Measurements from ENCODE around the gene FIBCD1. TPM values are rescaled to one million over a fixed set of nuclear protein-coding genes. Genes with fewer than 3 reads are reported as not detected.

Gene FIBCD1
- total RNA-seq, 4 donors from 2014 or later, result not detected

DNA sequence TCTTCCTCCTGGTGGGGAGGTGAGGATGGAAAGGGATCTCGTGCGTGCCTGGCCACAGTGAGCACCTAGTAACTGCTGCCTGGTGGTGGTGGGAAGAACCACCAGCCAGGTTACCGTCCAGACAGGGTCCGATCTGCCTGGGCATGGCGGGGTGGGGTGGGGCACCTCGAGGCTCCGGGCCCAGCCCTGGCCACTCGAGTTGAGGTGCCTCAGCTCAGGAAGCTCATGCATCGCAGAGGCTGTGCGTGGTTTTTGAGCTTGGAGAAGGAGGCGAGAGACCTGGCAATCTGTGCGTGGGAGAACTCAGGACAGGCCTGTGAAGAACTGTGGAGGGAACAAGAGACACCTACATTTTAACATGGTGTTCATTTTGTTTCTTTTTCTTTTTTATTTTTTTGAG is 31.0 kb upstream of the FIBCD1 start:
- TF ChIP-seq POLR2AphosphoS5 (IDR thresholded peaks at IDR 0.05), result no peak
- TF ChIP-seq, protein P1, sequence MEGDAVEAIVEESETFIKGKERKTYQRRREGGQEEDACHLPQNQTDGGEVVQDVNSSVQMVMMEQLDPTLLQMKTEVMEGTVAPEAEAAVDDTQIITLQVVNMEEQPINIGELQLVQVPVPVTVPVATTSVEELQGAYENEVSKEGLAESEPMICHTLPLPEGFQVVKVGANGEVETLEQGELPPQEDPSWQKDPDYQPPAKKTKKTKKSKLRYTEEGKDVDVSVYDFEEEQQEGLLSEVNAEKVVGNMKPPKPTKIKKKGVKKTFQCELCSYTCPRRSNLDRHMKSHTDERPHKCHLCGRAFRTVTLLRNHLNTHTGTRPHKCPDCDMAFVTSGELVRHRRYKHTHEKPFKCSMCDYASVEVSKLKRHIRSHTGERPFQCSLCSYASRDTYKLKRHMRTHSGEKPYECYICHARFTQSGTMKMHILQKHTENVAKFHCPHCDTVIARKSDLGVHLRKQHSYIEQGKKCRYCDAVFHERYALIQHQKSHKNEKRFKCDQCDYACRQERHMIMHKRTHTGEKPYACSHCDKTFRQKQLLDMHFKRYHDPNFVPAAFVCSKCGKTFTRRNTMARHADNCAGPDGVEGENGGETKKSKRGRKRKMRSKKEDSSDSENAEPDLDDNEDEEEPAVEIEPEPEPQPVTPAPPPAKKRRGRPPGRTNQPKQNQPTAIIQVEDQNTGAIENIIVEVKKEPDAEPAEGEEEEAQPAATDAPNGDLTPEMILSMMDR (IDR thresholded peaks at IDR 0.05), result no peak
- TF ChIP-seq EP300 (IDR thresholded peaks at IDR 0.05), result no peak
- no peak for TF ChIP-seq POLR2A (IDR thresholded peaks at IDR 0.05)
- H3K36me3 ChIP-seq, result no peaks in the 10 kb centered on the region
- peaks cover 33% of the 10 kb centered on the region for H3K27me3 ChIP-seq
- 65% methylated on average over 12 of the region's 12 CpGs for WGBS
- no peak overlapping the region for H3K27ac ChIP-seq
- no peaks in the 10 kb centered on the region for H3K4me1 ChIP-seq
- no peak overlapping the region for H3K4me3 ChIP-seq
- no peaks in the 10 kb centered on the region for H3K9me3 ChIP-seq
- DNase-seq (ENCODE audit: low spot score in 2 of 2), result no peak

DNA sequence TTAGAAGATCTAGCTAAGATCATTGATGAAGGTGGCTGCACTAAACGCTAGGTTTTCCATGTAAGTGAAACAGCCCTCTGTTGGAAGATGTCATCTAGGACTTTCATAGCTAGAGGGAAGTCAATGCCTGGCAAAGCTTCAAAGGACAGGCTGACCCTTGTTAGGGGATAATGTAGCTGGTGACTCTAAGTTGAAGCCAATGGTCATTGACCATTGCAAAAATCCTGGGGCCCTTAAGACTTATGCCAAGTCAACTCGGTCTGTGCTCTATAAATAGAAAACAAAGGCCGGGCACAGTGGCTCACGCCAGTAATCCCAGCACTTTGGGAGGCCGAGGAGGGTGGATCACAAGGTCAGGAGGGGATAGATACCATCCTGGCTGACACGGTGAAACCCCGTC is 26.6 kb upstream of the FIBCD1 start:
- 84% methylated on average over 7 of the region's 7 CpGs for WGBS
- no peak for TF ChIP-seq POLR2A (IDR thresholded peaks at IDR 0.05)
- TF ChIP-seq, protein P1 (IDR thresholded peaks at IDR 0.05), result no peak
- TF ChIP-seq POLR2AphosphoS5 (IDR thresholded peaks at IDR 0.05), result no peak
- no peak for TF ChIP-seq EP300 (IDR thresholded peaks at IDR 0.05)
- no peak for DNase-seq (ENCODE audit: low spot score in 2 of 2)
- no peak overlapping the region for H3K27ac ChIP-seq
- no peaks in the 10 kb centered on the region for H3K9me3 ChIP-seq
- H3K36me3 ChIP-seq, result no peaks in the 10 kb centered on the region
- H3K27me3 ChIP-seq, result peaks cover 4% of the 10 kb centered on the region
- H3K4me3 ChIP-seq, result no peak overlapping the region
- H3K4me1 ChIP-seq, result peaks cover 9% of the 10 kb centered on the region

DNA sequence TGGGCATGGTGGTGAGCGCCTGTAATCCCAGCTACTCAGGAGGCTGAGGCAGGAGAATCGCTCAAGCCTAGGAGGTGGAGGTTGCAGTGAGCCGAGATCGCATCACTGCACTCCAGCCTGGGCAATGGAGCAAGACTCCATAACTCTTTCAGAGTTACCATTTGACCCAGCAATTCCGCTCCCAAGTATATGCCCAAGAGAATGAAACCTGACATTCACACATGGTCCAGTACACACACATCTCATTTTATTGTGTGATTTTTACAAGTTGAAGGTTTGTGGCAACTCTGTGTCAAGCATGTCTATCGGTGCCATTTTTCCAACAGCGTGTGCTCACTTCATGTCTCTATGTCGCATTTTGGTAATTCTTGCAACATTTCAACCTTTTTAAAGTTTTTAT is 24.9 kb upstream of the FIBCD1 start:
- no peak overlapping the region for H3K4me3 ChIP-seq
- H3K27ac ChIP-seq, result no peak overlapping the region
- TF ChIP-seq POLR2A (IDR thresholded peaks at IDR 0.05) (no peak), POLR2AphosphoS5 (IDR thresholded peaks at IDR 0.05) (no peak), EP300 (IDR thresholded peaks at IDR 0.05) (no peak)
- TF ChIP-seq, protein P1 (IDR thresholded peaks at IDR 0.05), result no peak
- H3K9me3 ChIP-seq, result no peaks in the 10 kb centered on the region
- H3K36me3 ChIP-seq, result no peaks in the 10 kb centered on the region
- no peak for DNase-seq (ENCODE audit: low spot score in 2 of 2)
- peaks cover 9% of the 10 kb centered on the region for H3K4me1 ChIP-seq
- 97% methylated on average over 8 of the region's 8 CpGs for WGBS
- H3K27me3 ChIP-seq, result peaks cover 4% of the 10 kb centered on the region

DNA sequence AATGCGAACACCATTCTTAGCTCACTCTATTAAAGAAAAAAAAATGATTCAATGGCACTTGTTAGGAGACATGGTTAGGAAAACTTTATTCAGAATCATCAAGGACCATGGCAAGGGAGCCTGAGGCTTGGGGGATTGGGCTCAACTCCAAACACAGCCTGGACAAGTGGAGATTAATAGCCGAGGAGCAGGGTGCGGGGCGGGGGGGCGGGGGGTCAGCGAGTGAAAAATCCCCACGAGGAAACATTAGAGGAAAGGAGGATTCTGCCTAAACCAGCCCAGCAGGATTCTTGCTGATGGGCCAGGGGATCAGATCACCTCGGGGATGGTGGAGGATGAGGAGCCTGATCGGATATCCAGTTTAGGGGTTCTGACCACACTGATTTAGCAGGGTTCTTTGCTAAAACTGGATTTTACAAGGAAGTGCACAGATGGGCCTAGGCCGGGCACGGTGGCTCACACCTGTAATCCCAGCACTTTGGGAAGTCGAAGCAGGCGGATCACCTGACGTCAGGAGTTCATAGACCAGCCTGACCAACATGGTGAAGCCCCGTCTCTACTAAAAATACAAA is 24.4 kb upstream of the FIBCD1 start:
- TF ChIP-seq, protein P1 (IDR thresholded peaks at IDR 0.05), result no peak
- no peak for TF ChIP-seq POLR2A (IDR thresholded peaks at IDR 0.05)
- TF ChIP-seq EP300 (IDR thresholded peaks at IDR 0.05), result no peak
- TF ChIP-seq POLR2AphosphoS5 (IDR thresholded peaks at IDR 0.05), result no peak
- Histone ChIP-seq H3K36me3 (no peaks in the 10 kb centered on the region), H3K27me3 (peaks cover 4% of the 10 kb centered on the region), H3K4me3 (no peak overlapping the region), H3K4me1 (peaks cover 9% of the 10 kb centered on the region), H3K9me3 (no peaks in the 10 kb centered on the region), H3K27ac (no peak overlapping the region)
- DNase-seq (ENCODE audit: low spot score in 2 of 2), result no peak
- WGBS, result 68% methylated on average over 15 of the region's 15 CpGs

DNA sequence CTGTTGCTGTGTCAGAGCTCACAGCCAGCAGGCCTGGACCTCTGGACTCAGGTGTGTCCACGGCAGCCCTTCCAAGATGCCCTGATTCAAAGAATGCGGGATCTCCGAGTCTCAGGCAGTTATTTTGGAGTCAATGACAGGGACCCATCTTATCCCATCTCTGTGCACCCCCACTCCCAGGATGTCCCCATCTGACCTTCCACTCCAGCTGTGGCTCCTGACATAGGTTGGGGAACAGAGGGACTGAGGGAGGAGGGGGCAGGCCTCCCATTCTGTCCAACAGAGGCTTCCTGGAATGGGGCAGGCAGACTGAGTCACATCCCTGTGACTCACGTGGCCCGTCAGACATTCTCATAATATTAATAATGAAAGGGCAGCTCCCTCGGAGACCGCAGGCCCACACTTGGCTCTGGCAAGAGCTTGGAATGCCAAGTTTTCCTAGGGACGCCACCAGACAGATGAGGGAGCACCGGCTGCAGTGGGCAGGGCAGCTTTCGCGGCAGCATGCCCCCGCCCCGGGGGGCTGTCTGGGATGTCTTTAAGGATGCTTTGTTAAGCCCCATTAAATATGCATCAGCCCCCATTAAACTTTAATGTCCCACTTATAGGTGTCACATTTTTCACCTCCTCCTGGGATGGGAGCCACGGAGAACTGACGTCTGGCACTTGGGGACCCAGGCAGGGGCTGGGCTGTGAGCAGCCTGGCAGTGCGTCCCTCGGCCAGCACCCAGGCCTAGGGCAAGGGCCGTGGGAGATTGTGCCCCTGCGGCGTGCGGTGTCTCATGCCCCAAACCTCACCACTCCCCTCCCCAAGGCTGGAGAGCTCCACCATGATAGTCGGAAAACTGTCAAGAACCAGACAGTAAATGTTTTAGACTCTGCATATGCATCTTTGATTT is 23.6 kb upstream of the FIBCD1 start:
- H3K9me3 ChIP-seq, result no peaks in the 10 kb centered on the region
- DNase-seq (ENCODE audit: low spot score in 2 of 2), result no peak
- peaks cover 4% of the 10 kb centered on the region for H3K27me3 ChIP-seq
- TF ChIP-seq, protein P1 (IDR thresholded peaks at IDR 0.05), result no peak
- TF ChIP-seq POLR2A (IDR thresholded peaks at IDR 0.05) (no peak), POLR2AphosphoS5 (IDR thresholded peaks at IDR 0.05) (no peak), EP300 (IDR thresholded peaks at IDR 0.05) (no peak)
- no peaks in the 10 kb centered on the region for H3K36me3 ChIP-seq
- WGBS, result 43% methylated on average over 15 of the region's 22 CpGs
- no peak overlapping the region for H3K27ac ChIP-seq
- H3K4me1 ChIP-seq, result peaks cover 9% of the 10 kb centered on the region
- H3K4me3 ChIP-seq, result no peak overlapping the region

All from suprapubic skin (tissue), 4 donors.